Measurements from ENCODE around the gene BRD2.

The BRD2 gene

DNA sequence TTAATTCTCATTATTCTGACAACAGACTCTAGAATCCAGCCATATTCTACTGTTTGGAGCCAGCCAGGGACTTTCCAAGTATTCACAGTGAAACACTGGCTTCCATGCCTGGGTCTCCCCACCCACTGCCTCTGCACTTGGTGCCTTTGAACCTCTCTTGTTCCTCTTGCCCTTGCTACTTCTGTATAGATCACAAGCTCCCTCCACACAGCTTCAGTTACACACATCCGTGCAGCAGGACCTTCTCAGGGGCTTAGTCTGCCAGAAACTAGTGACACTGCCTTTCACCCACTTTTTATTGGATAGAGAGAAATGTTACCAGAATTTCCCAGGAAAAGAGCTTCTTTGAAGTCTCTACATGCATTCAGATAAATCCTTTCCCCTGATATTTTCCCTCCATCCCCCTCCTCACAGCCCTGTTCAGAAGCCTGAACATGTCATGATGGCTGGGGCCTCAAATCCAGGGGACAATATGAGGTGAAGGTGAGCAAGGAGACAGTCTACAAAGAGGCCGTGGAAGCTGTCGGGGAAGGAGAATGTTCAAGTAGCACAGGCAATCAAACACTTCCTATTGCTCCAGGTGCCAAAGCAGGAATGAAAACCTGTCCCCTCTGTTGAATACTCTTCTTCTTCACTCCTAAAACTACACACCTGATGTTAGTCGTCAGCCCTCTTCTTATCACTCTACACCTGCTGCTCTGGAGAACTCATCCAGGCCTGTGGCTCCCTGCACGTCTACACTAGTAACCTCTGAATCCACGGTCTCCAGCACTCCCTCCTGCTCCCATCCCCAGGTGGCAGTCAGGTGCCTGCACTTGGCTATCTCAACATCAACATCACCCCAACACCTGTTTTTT is 61.2 kb downstream of the BRD2 start:
- DNase-seq (ENCODE audit: low spot score) = no peak

DNA sequence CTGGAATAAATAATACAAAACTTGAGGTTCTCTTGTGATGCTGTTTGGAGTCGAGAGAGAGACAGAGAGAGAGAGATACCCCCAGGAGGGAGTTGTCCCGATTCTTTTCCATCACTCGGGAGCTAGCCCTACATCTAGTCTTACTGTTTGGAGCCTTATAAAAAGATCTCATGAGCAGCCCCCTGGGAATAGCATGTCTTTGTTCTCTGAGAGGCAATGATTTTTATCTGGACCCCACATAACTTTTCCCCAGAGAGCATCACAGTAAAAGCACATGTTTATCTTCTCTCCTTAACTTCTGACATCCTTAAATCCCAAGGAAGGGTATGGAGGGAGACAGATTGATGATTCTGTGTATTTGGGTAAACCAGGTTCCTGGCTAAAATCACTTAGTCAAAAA is 61.9 kb downstream of the BRD2 start:
- no peak for DNase-seq (ENCODE audit: low spot score)

Measured in SW480 (cell line).